Psoas muscle (tissue), 8 donors: ENCODE data around the gene SPAG17. TPM values are rescaled to one million over a fixed set of nuclear protein-coding genes. Genes with fewer than 3 reads are reported as not detected.

Experiments
- ATAC-seq, 4 donors: fragments of 200-7000 bp; cut with Tn5 transposase; one replicate each; pipeline ENCODE4 v1.9.1; 2020; ENCODE audit warnings: moderate library complexity in 3 of 4, mild to moderate bottlenecking in 2 of 4
- DNase-seq, 2 donors: peaks; one replicate each; pipeline ENCODE4 v3.0.0-alpha.2; 2020
- H3K27ac ChIP-seq: fragments of 200-600 bp; one replicate; pipeline ENCODE4 v1.8.0; 2022
- H3K27me3 ChIP-seq, 3 donors: fragments of 200-600 bp in 1 of 3; one replicate each; pipeline versions ENCODE4 v1.6.1 to v1.8.0; 2013 to 2022; ENCODE audit warnings: low read length in 2 of 3, mild to moderate bottlenecking in 2 of 3, moderate library complexity in 1 of 3; ENCODE audit not compliant: insufficient read depth in 3 of 3
- H3K36me3 ChIP-seq, 2 donors: fragments of 200-600 bp in 1 of 2; one replicate each; pipeline versions ENCODE4 v1.6.1 to v1.8.0; 2013 to 2022; ENCODE audit warnings: low read depth in 1 of 2, mild to moderate bottlenecking in 1 of 2, moderate library complexity in 1 of 2; ENCODE audit not compliant: insufficient read depth in 1 of 2
- H3K4me1 ChIP-seq: fragments of 200-600 bp; one replicate; pipeline ENCODE4 v1.8.0; 2022
- H3K4me3 ChIP-seq: fragments of 200-600 bp; one replicate; pipeline ENCODE4 v1.8.0; 2022; ENCODE audit warnings: mild to moderate bottlenecking
- H3K9me3 ChIP-seq: fragments of 200-600 bp; one replicate; pipeline ENCODE4 v1.8.0; 2022
- whole genome bisulfite sequencing, 3 donors: extraction: QIAGEN DNeasy Blood & Tissue Kit; methylation state at CpG; one replicate each; pipeline versions ENCODE4 v1.1.6 to v1.1.7; 2013; 5-methylcytosine and 5-hydroxymethylcytosine counted together
- intact Hi-C, 2 donors: fragments of 100-400 bp; cut with DNase I; formaldehyde crosslinking; loops; one replicate each; pipeline versions ENCODE4 v1.11.0 to v1.14.2; 2022
- polyA plus RNA-seq, 3 donors: library from polyadenylated mRNA; stranded (reverse); fragments of 200-250 nt; gene quantifications; one replicate each; pipeline ENCODE4 v1.2.3, GENCODE V29; 2013
- total RNA-seq, 4 donors: library from RNA; stranded (reverse); fragmentation: NEBNext Ultra II Directional in 2 of 4; extraction: Animal tissue kit (Norgen Biotek cat#: 25700) in 2 of 4; gene quantifications; one replicate each; pipeline versions ENCODE4 v1.2.1 to v1.2.4, GENCODE V29; 2021 to 2023
- TF ChIP-seq, protein P1 (sequence below): fragments of 200-600 bp; IDR thresholded peaks from one replicate; pipeline ENCODE4 v1.8.0; 2022; ENCODE audit warnings: antibody characterized with exemption
- donor health status: healthy with polysubstance abuse.
- donor health status: DM: no; HTN: no; CAD: no; lungs with moderate emphysema.
- donor health status: Bipolar disorder and iron deficiency.
- donor health status: healthy.
- donor health status: DM: yes; HTN: yes; CAD: no.
- donor health status: DM: no; HTN: no; CAD: no.
- donor health status: DM: no; HTN: no; CAD: no.
- donor health status: DM: yes; HTN: yes; CAD: no.

Gene SPAG17
- total and polyA plus RNA-seq, 7 donors: 0.03 to 0.46 (median 0.09) TPM; not detected in 3

DNA sequence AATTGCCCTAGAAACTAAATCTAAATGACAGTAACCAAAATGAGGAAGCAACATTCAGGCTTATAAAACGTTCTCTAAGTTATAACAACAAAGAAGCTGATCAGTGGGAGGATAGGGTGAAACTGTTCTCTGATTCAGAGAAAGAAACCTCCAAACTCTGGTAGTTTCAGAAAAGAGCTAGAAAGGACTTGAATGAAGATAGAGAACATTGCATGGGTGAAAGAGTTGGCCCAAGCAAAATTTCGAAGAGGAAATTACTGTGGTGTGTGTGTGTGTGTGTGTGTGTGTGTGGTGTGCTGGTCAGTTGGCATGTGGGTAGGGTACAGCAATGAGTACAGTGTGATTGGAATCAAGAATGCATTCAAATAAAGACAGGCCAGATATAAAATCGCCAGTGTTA, 16.5 kb upstream of the SPAG17 start:
- no peak for DNase-seq
- TF ChIP-seq, protein P1, sequence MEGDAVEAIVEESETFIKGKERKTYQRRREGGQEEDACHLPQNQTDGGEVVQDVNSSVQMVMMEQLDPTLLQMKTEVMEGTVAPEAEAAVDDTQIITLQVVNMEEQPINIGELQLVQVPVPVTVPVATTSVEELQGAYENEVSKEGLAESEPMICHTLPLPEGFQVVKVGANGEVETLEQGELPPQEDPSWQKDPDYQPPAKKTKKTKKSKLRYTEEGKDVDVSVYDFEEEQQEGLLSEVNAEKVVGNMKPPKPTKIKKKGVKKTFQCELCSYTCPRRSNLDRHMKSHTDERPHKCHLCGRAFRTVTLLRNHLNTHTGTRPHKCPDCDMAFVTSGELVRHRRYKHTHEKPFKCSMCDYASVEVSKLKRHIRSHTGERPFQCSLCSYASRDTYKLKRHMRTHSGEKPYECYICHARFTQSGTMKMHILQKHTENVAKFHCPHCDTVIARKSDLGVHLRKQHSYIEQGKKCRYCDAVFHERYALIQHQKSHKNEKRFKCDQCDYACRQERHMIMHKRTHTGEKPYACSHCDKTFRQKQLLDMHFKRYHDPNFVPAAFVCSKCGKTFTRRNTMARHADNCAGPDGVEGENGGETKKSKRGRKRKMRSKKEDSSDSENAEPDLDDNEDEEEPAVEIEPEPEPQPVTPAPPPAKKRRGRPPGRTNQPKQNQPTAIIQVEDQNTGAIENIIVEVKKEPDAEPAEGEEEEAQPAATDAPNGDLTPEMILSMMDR: no peak
- H3K4me1 ChIP-seq: peaks cover 14% of the 10 kb centered on the region
- no peak overlapping the region for H3K4me3 ChIP-seq
- no peaks in the 10 kb centered on the region for H3K36me3 ChIP-seq
- 70 to 85% (median 73%) methylated on average over 3 of the region's 3 CpGs for WGBS, 3 donors
- no peak for ATAC-seq
- no peaks in the 10 kb centered on the region for H3K9me3 ChIP-seq
- no peaks in the 10 kb centered on the region for H3K27me3 ChIP-seq
- intact Hi-C loops: no loop called here
- no peak overlapping the region for H3K27ac ChIP-seq

DNA sequence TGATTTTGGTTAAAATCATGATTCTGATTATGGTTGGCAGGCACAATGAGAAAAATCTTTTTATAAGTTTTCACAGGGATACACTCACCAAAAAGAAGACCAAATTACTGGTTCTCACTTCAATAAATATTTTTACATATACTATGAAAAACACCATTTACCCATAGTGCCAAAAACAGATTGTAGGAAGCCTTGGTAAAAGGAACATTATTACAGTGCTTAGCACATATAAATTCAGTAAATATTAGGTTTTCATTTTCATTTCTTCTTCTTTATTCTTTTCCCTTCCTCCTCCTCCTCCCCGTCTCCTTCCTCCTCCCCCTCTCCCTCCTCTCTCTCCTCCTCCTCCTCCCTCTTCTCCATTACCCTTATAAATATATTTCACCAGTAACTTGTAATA, 15.8 kb upstream of the SPAG17 start:
- intact Hi-C loops: no loop called here
- ATAC-seq (no peak), DNase-seq (no peak)
- no peak overlapping the region for H3K27ac ChIP-seq
- no peak overlapping the region for H3K4me3 ChIP-seq
- whole genome bisulfite sequencing, 3 donors: 70 to 88% (median 71%) methylated on average over 1 of the region's 1 CpG
- TF ChIP-seq, protein P1: no peak
- no peaks in the 10 kb centered on the region for H3K9me3 ChIP-seq
- H3K4me1 ChIP-seq: peaks cover 14% of the 10 kb centered on the region
- no peaks in the 10 kb centered on the region for H3K27me3 ChIP-seq
- H3K36me3 ChIP-seq: no peaks in the 10 kb centered on the region

DNA sequence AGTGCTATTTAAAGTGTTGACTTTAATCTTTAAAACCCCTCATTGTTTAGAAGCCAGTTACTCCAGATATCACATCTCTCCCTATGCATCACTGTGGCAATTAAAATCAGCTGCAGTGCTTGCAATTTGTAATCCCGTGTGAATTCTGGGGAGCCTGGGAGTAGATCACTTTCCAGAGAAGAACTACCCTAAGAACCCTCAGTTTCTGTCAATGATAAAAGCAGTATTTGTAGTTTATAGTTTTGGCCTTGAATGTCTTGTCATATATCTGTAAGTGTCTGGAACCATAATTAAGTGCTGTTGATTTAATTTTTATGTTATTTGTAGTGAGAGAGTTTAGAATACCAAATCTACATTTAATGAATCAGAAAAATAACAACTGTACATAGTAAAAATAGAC, 5.5 kb upstream of the SPAG17 start:
- intact Hi-C loops: no loop called here
- WGBS, 3 donors: 43 to 64% (median 54%) methylated on average over 1 of the region's 1 CpG
- TF ChIP-seq, protein P1: no peak

DNA sequence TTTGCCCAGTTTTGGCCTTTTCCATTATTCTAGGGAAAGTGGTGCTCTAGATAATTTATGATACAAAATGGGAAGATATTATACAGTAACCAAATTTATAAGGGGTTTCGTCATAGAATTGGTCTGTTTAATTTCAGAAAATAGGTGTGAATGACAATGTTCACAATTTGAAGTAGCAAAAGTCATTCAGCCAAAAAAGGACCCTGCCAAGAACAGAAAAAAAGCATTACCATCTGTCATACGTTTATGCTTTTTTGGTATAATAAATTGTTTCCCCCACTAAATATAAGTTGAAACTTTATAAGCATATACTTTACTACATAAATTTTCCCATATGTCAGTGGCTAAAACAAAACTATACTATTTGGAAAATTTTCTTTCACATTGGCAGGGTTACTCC, 4.5 kb upstream of the SPAG17 start:
- DNase-seq: no peak
- H3K27me3 ChIP-seq: no peaks in the 10 kb centered on the region
- peaks cover 6% of the 10 kb centered on the region for H3K9me3 ChIP-seq
- no peak overlapping the region for H3K27ac ChIP-seq
- no peak for ATAC-seq
- TF ChIP-seq, protein P1: no peak
- no peaks in the 10 kb centered on the region for H3K4me1 ChIP-seq
- no peak overlapping the region for H3K4me3 ChIP-seq
- H3K36me3 ChIP-seq: no peaks in the 10 kb centered on the region
- intact Hi-C loops: no loop called here
- WGBS, 3 donors: 42 to 63% (median 55%) methylated on average over 2 of the region's 2 CpGs

More for the DNA sequence above, 5.5 kb upstream of the SPAG17 start:
- Histone ChIP-seq H3K36me3 (no peaks in the 10 kb centered on the region), H3K9me3 (peaks cover 6% of the 10 kb centered on the region), H3K27me3 (no peaks in the 10 kb centered on the region), H3K27ac (no peak overlapping the region), H3K4me3 (no peak overlapping the region), H3K4me1 (no peaks in the 10 kb centered on the region)
- ATAC-seq: no peak
- DNase-seq: no peak

DNA sequence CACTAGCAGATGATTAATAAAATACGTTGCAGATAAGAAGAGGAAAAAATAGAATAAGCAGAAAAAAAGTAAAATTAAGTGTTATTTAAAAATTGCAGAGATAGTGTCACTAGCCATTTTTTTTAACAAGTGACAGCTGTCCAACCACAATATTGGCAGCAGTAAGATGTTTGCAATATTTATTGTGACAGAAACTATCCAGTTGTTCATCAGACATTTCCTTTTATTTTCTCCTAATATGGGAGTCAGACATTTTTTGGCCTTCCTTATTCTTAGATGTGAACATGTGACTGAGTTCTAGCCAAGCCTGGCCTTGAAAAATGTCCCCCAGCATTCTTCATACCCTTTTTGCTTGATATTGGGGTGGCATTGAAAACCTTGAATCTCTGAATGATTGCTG, 3.4 kb upstream of the SPAG17 start:
- intact Hi-C loops: no loop called here
- ATAC-seq (no peak), DNase-seq (no peak)
- Histone ChIP-seq H3K27ac (no peak overlapping the region), H3K4me1 (no peaks in the 10 kb centered on the region), H3K9me3 (peaks cover 6% of the 10 kb centered on the region), H3K4me3 (no peak overlapping the region), H3K27me3 (no peaks in the 10 kb centered on the region), H3K36me3 (no peaks in the 10 kb centered on the region)
- WGBS, 3 donors: 50 to 73% (median 67%) methylated on average over 1 of the region's 1 CpG
- TF ChIP-seq, protein P1: no peak
